ENCODE data around the gene APOA4. TPM values are rescaled to one million over a fixed set of nuclear protein-coding genes. Genes with fewer than 3 reads are reported as not detected.

APOA4 gene
- total and polyA plus RNA-seq, 2 of the 13 experiments (the other 11 are each of a cell fraction or from before 2014, with no cell fraction given), result 3.8 to 7.2 TPM

- TF ChIP-seq KDM3A (CRISPR knock-in tag; IDR thresholded peaks at IDR 0.05; ENCODE audit: low read depth) (peak; percentile 41; the same call in 1 of the 2 replicates), ZMAT3 (CRISPR knock-in tag; conservative IDR thresholded peaks at IDR 0.05) (no peak), ZNF142 (CRISPR knock-in tag; IDR thresholded peaks at IDR 0.05) (0 out of 2 replicates have a peak, but pooled peaks have one; percentile 41), ZNF501 (CRISPR knock-in tag; IDR thresholded peaks at IDR 0.05) (peak; percentile 64; the same call in 1 of the 2 replicates), POLR2AphosphoS5 (IDR thresholded peaks at IDR 0.05; ENCODE audit: low read depth, low read length) (peak; percentile 63), ELF1 (CRISPR knock-in tag; IDR thresholded peaks at IDR 0.05) (peak; percentile 87), ZNF720 (CRISPR knock-in tag; IDR thresholded peaks at IDR 0.05) (no peak), POGZ (CRISPR knock-in tag; IDR thresholded peaks at IDR 0.05) (peak; percentile 34; the same call in 1 of the 2 replicates), JUN (CRISPR knock-in tag; IDR thresholded peaks at IDR 0.05) (no peak), AHR (CRISPR knock-in tag; IDR thresholded peaks at IDR 0.05) (0 out of 2 replicates have a peak, but pooled peaks have one; percentile 63), THAP11 (CRISPR knock-in tag; IDR thresholded peaks at IDR 0.05) (peak; percentile 73), ZBTB39 (CRISPR knock-in tag; IDR thresholded peaks at IDR 0.05) (no peak), CC2D1A (CRISPR knock-in tag; IDR thresholded peaks at IDR 0.05) (no peak), PATZ1 (CRISPR knock-in tag; IDR thresholded peaks at IDR 0.05) (peak; percentile 57; the same call in 1 of the 2 replicates), ZNF776 (CRISPR knock-in tag; IDR thresholded peaks at IDR 0.05) (peak; percentile 78; the same call in 1 of the 2 replicates), ZNF414 (CRISPR knock-in tag; IDR thresholded peaks at IDR 0.05) (peak; percentile 28; the same call in 1 of the 2 replicates)
These were observed 35.2 kb downstream of the APOA4 start, which contains the start of gene ZPR1 (continued) for GRCh38 chr11:116787786-116788486.

Data from HepG2 (cell line).